ACC112 (cell line): ENCODE measurements around the gene CEP57.
"Not testable (repeated sequence)": the region's sequence is repeated elsewhere in the genome, so short reads cannot be mapped to it uniquely, and the experiment has no call there.

Source experiments
- H2AFZ ChIP-seq: fragments of 200-600 bp; sonication (generic); one replicate; pipeline ENCODE4 v1.6.0; 2017; ENCODE audit warnings: antibody characterized with exemption, low read length; ENCODE audit not compliant: unreplicated experiment
- H3K27ac ChIP-seq: fragments of 200-600 bp; sonication (generic); 2 replicates; pipeline ENCODE4 v1.5.1; 2014; ENCODE audit warnings: low read depth, mild to moderate bottlenecking, antibody characterized with exemption, low read length, moderate library complexity
- H3K27me3 ChIP-seq: fragments of 200-600 bp; sonication (generic); 2 replicates; pipeline ENCODE4 v1.6.1; 2014; ENCODE audit warnings: mild to moderate bottlenecking, antibody characterized with exemption, low read length, moderate library complexity, mixed read lengths; ENCODE audit not compliant: insufficient read depth
- H3K36me3 ChIP-seq: fragments of 200-600 bp; sonication (generic); 2 replicates; pipeline ENCODE4 v1.6.1; 2016; ENCODE audit warnings: mild to moderate bottlenecking, antibody characterized with exemption, low read length, moderate library complexity, mixed read lengths; ENCODE audit not compliant: insufficient read depth
- H3K4me1 ChIP-seq: fragments of 200-600 bp; sonication (generic); one replicate; pipeline ENCODE4 v1.6.1; 2016; ENCODE audit warnings: low read length, mixed read lengths; ENCODE audit not compliant: insufficient read depth, unreplicated experiment, control insufficient read depth
- H3K4me3 ChIP-seq: fragments of 200-600 bp; sonication (generic); 2 replicates; pipeline ENCODE4 v1.5.1; 2014; ENCODE audit warnings: mild to moderate bottlenecking, low read depth, low read length
- H3K79me2 ChIP-seq: fragments of 200-600 bp; sonication (generic); one replicate; pipeline ENCODE4 v1.6.0; 2016; ENCODE audit warnings: low read length; ENCODE audit not compliant: control insufficient read depth, unreplicated experiment, insufficient read depth

The CEP57 gene

DNA sequence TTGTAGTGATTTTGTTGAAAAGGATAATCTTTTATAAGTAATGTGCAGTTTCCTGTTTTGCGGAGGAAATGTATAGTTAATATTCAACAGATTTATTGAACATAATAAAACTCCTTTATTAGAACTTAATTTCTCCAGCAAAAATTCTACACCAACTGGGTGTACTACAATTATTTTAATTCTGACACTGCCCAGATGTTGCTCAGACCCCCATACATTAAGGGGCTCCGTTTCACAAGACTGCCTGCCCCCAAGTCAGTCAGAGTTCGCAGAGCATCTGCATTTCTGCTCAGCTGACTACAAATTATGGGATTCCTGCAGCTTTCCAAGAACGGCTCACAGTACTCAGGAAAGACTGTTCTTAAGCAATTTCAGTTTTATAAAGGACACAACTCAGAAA lies 6.2 kb downstream of the CEP57 start:
- Histone ChIP-seq H3K79me2 (peaks cover 48% of the 10 kb centered on the region), H3K4me3 (no peak overlapping the region), H2AFZ (no peak overlapping the region), H3K4me1 (peaks cover 17% of the 10 kb centered on the region), H3K27me3 (no peaks in the 10 kb centered on the region), H3K27ac (no peak overlapping the region), H3K36me3 (peaks cover 6% of the 10 kb centered on the region; the same call in 1 of the 2 replicates)

DNA sequence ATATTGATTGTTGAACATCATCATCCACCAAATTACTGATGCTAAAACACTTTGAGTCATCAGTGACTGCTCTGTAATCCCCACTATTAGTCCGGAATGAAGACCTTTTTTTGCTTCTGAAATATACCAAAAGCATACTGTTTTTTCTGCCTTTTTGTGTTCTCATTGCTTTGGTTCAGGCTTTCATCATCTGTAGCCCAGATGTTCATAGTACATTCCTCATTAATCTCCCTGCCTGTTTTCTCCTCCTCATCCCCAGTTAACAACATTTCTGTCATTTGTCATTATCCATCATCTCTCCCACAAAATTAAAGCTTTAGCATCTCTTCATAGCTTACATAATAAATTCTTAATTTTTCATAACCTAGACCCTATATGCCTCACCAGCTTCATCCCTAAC lies 9.2 kb downstream of the CEP57 start:
- H3K4me1 ChIP-seq = no peaks in the 10 kb centered on the region
- H3K79me2 ChIP-seq = peaks cover 19% of the 10 kb centered on the region
- H3K4me3 ChIP-seq = no peak overlapping the region
- no peak overlapping the region for H2AFZ ChIP-seq
- H3K27ac ChIP-seq = no peak overlapping the region
- H3K27me3 ChIP-seq = no peaks in the 10 kb centered on the region
- peaks cover 9% of the 10 kb centered on the region for H3K36me3 ChIP-seq

DNA sequence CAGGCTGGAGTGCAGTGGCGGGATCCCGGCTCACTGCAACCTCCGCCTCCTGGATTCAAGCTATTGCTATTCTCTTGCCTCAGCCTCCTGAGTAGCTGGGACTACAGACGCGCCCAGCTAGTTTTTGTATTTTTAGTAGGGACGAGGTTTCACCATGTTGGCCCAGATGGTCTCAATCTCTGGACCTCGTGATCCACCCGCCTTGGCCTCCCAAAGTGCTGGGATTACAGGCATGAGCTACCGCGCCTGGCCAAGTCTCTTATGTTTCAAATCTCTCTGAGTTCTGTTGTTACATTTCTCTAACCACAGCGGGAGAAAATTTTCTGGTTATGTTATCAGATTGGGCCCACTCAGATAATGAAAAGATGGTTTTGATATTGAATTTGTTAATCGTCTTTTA lies 10.1 kb downstream of the CEP57 start:
- H3K79me2 ChIP-seq = peaks cover 12% of the 10 kb centered on the region
- H3K4me3 ChIP-seq = no peak overlapping the region
- no peak overlapping the region for H2AFZ ChIP-seq
- no peaks in the 10 kb centered on the region for H3K4me1 ChIP-seq
- H3K36me3 ChIP-seq = peaks cover 13% of the 10 kb centered on the region
- no peak overlapping the region for H3K27ac ChIP-seq
- no peaks in the 10 kb centered on the region for H3K27me3 ChIP-seq

DNA sequence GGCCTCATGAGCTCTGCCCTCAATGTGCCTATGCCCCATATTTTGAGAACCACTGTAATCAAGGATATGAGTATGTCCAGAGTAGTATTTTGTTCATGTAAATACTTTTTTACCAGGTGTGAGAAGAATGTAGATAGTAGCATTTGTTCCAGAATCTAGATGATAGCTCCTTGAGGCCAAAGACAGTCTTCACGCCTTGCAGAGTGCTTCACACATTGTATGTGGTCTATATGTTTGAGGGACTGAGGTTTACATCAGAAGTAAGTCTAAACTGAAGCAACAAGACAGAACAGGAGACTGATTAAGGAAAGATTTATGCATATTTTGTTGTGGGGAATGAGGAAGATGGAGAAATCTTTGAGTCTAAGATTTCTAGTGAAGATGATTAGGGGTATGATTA lies 12.5 kb downstream of the CEP57 start:
- Histone ChIP-seq H3K27ac (no peak overlapping the region), H2AFZ (no peak overlapping the region), H3K4me3 (no peak overlapping the region), H3K27me3 (no peaks in the 10 kb centered on the region), H3K79me2 (no peaks in the 10 kb centered on the region), H3K4me1 (no peaks in the 10 kb centered on the region), H3K36me3 (peaks cover 24% of the 10 kb centered on the region)

DNA sequence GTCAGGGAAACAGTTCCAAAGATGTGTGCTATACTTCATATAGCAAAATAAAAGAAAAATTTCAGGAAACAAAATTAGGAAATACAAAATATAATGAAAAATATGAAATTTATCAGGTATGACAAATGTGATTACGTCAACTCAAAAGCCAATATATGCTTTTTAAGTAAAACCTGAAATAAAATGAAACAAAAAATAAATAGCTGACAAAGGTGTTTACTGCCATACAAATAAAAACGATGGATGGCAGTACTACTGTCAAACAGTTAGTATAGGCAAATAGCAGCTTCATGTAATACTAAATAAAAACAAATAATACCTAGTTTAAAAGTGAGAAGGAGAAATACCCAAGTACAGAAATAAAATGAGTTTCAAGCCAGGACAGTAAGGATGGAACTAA lies 13.7 kb downstream of the CEP57 start:
- no peaks in the 10 kb centered on the region for H3K27me3 ChIP-seq
- H3K36me3 ChIP-seq = peaks cover 24% of the 10 kb centered on the region
- H2AFZ ChIP-seq = no peak overlapping the region
- no peaks in the 10 kb centered on the region for H3K79me2 ChIP-seq
- no peak overlapping the region for H3K4me3 ChIP-seq
- H3K4me1 ChIP-seq = no peaks in the 10 kb centered on the region
- no peak overlapping the region for H3K27ac ChIP-seq

- Histone ChIP-seq H3K27me3 (no peaks in the 10 kb centered on the region), H3K4me3 (no peak overlapping the region), H3K4me1 (no peaks in the 10 kb centered on the region), H3K36me3 (peaks cover 21% of the 10 kb centered on the region), H2AFZ (no peak overlapping the region), H3K79me2 (no peaks in the 10 kb centered on the region), H3K27ac (no peak overlapping the region)
Observed at GRCh38 chr11:95805869-95806268, 15.6 kb downstream of the CEP57 start.

- not testable (repeated sequence) for H2AFZ ChIP-seq, H3K4me1 ChIP-seq, H3K79me2 ChIP-seq, H3K4me3 ChIP-seq, H3K27me3 ChIP-seq, H3K27ac ChIP-seq
- H3K36me3 ChIP-seq = peaks cover 18% of the 10 kb centered on the region
Observed at GRCh38 chr11:95806464-95806863, 16.2 kb downstream of the CEP57 start.

DNA sequence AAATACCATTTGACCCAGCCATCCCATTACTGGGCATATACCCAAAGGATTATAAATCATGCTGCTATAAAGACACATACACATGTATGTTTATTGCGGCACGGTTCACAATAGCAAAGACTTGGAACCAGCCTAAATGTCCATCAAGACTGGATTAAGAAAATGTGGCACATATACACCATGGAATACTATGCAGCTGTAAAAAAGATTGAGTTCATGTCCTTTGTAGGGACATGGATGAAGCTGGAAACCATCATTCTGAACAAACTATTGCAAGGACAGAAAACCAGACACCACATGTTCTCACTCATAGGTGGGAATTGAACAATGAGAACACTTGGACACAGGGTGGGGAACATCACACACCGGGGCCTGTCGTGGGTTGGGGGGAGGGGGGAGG lies 20.8 kb downstream of the CEP57 start:
- not testable (repeated sequence) for H2AFZ ChIP-seq, H3K27ac ChIP-seq, H3K79me2 ChIP-seq, H3K36me3 ChIP-seq, H3K27me3 ChIP-seq, H3K4me3 ChIP-seq, H3K4me1 ChIP-seq

GRCh38 chr11:95816037-95816436 lies 25.7 kb downstream of the CEP57 start:
- no peak overlapping the region for H3K27ac ChIP-seq
- peaks cover 1% of the 10 kb centered on the region for H3K4me1 ChIP-seq
- no peak overlapping the region for H2AFZ ChIP-seq
- H3K36me3 ChIP-seq = peaks cover 13% of the 10 kb centered on the region; the same call in 1 of the 2 replicates
- no peak overlapping the region for H3K4me3 ChIP-seq
- no peaks in the 10 kb centered on the region for H3K27me3 ChIP-seq
- no peaks in the 10 kb centered on the region for H3K79me2 ChIP-seq

DNA sequence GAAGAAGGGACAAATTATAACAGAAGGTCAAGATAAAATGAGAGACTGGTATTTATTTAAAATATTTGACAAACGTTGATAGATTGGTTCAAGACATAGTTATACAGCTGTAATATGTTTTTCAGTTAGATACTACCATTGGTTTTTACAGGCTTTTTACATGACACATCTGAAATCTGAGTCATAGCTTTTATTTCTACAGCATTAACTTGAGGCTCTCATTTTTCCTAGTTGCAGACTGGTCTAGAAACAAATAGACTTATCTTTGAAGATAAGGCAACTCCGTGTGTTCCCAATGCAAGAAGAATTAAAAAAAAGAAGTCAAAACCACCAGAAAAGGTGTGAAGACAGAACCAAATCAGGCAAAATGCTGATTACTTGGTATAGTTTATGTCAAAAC lies 31.3 kb downstream of the CEP57 start:
- Histone ChIP-seq H2AFZ (no peak overlapping the region), H3K27ac (no peak overlapping the region), H3K79me2 (no peaks in the 10 kb centered on the region), H3K4me3 (no peak overlapping the region), H3K36me3 (peaks cover 21% of the 10 kb centered on the region; the same call in 1 of the 2 replicates), H3K4me1 (peaks cover 9% of the 10 kb centered on the region), H3K27me3 (no peaks in the 10 kb centered on the region)

- H3K27ac ChIP-seq = no peak overlapping the region
- H2AFZ ChIP-seq = no peak overlapping the region
- H3K36me3 ChIP-seq = peaks cover 13% of the 10 kb centered on the region
- H3K79me2 ChIP-seq = no peaks in the 10 kb centered on the region
- peaks cover 6% of the 10 kb centered on the region for H3K4me1 ChIP-seq
- H3K27me3 ChIP-seq = no peaks in the 10 kb centered on the region
- H3K4me3 ChIP-seq = no peak overlapping the region
Observed at GRCh38 chr11:95827696-95828095, 37.4 kb downstream of the CEP57 start.
